Esophagus (tissue), 2 donors: ENCODE data around the gene WWOX. TPM values are rescaled to one million over a fixed set of nuclear protein-coding genes. Genes with fewer than 3 reads are reported as not detected.

Experiments
- H3K27ac ChIP-seq, 2 donors: one replicate each; pipeline ENCODE4 v1.5.1; 2013; ENCODE audit warnings: low read depth in 2 of 2, mild to moderate bottlenecking in 2 of 2, inconsistent platforms in 1 of 2, low read length in 1 of 2, moderate library complexity in 1 of 2
- H3K27me3 ChIP-seq, 2 donors: one replicate each; pipeline ENCODE4 v1.6.1; 2013; ENCODE audit warnings: low read length in 2 of 2, control low read depth in 1 of 2, mild to moderate bottlenecking in 1 of 2; ENCODE audit not compliant: insufficient read depth in 2 of 2, control insufficient read depth in 1 of 2
- H3K36me3 ChIP-seq, 2 donors: one replicate each; pipeline ENCODE4 v1.6.1; 2013; ENCODE audit warnings: low read length in 1 of 2; ENCODE audit not compliant: control insufficient read depth in 2 of 2, insufficient read depth in 2 of 2
- H3K4me1 ChIP-seq, 2 donors: one replicate each; pipeline ENCODE4 v1.6.1; 2013; ENCODE audit warnings: low read length in 1 of 2; ENCODE audit not compliant: control insufficient read depth in 2 of 2, insufficient read depth in 2 of 2
- H3K4me3 ChIP-seq, 2 donors: one replicate each; pipeline ENCODE4 v1.5.1; 2013; ENCODE audit warnings: low read length in 2 of 2, mild to moderate bottlenecking in 2 of 2, low read depth in 1 of 2, moderate library complexity in 1 of 2
- H3K9me3 ChIP-seq, 2 donors: one replicate each; pipeline ENCODE4 v1.6.1; 2013; ENCODE audit warnings: mild to moderate bottlenecking in 2 of 2, low read depth in 1 of 2, low read length in 1 of 2, moderate library complexity in 1 of 2; ENCODE audit not compliant: control insufficient read depth in 2 of 2, insufficient read depth in 1 of 2
- WGBS, 2 donors: extraction: QIAGEN DNeasy Blood & Tissue Kit; methylation state at CpG; one replicate each; pipeline ENCODE4 v1.1.7; 2013; 5-methylcytosine and 5-hydroxymethylcytosine counted together
- polyA plus RNA-seq, 2 donors: library from polyadenylated mRNA; stranded (reverse); fragments of 200-250 nt; gene quantifications; one replicate each; pipeline ENCODE4 v1.2.3, GENCODE V29; 2013
- donor health status: healthy with polysubstance abuse.
- donor health status: Bipolar disorder and iron deficiency.

WWOX gene
- polyA plus RNA-seq, 2 donors = 6.4 to 9.1 TPM

DNA sequence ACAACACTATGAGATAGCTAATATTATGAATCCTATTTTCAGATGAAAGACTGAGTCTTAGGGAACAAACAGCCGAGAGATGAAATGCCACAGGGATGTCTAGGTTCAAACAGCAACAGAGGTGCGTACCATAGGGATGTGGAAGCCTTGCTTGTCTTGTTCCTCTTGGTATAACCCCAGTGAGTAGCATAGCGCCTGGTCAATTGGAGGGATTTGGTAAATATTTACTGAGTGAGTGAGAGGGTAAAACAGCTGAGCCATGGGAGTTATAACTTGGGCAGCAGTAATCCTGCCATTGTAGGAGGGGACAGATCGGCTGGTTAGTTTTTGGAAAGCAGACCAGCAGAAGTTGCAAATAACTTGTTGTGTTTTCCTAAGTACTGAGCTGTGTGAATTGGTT lies 80.2 kb downstream of the WWOX start:
- Histone ChIP-seq H3K36me3 (no peaks in the 10 kb centered on the region), H3K9me3 (no peaks in the 10 kb centered on the region), H3K27me3 (no peaks in the 10 kb centered on the region), H3K4me1 (peaks cover 0 to 2% of the 10 kb centered on the region in 2 donors), H3K27ac (no peak overlapping the region), H3K4me3 (no peak overlapping the region)
- 71 to 84% methylated on average over 4 of the region's 4 CpGs for WGBS, 2 donors

DNA sequence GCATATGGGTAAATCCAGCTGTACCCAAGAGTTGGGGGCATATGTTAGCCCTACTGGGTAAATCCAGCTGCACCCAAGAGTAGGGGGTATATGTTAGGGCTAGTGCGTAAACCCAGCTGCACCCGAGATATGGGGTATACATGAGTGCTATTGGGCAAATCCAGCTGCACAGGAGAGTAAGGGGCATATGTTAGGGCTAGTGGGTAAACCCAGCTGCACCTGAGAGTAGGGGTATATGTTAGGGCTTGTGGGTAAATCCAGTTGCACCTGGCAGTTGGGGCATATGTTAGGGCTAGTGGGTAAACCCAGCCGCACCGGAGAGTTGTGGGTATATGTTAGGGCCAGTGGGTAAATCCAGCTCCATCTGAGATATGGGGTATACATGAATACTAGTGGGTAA lies 80.9 kb downstream of the WWOX start:
- 85 to 90% methylated on average over 4 of the region's 4 CpGs for WGBS, 2 donors
- H3K4me1 ChIP-seq = peaks cover 2% of the 10 kb centered on the region in 2 donors
- no peak overlapping the region for H3K4me3 ChIP-seq
- no peak overlapping the region for H3K27ac ChIP-seq
- no peaks in the 10 kb centered on the region for H3K36me3 ChIP-seq
- H3K27me3 ChIP-seq = no peaks in the 10 kb centered on the region
- no peaks in the 10 kb centered on the region for H3K9me3 ChIP-seq

GRCh38 chr16:78183437-78184237 lies 84.2 kb downstream of the WWOX start:
- Histone ChIP-seq H3K27me3 (no peaks in the 10 kb centered on the region), H3K9me3 (no peaks in the 10 kb centered on the region), H3K4me3 (no peak overlapping the region), H3K4me1 (peaks cover 0 to 2% of the 10 kb centered on the region in 2 donors), H3K36me3 (no peaks in the 10 kb centered on the region), H3K27ac (no peak overlapping the region)
- 74 to 77% methylated on average over 15 of the region's 15 CpGs for WGBS, 2 donors

GRCh38 chr16:78184238-78185183 lies 85.1 kb downstream of the WWOX start:
- Histone ChIP-seq H3K27me3 (no peaks in the 10 kb centered on the region), H3K9me3 (peaks cover 0 to 4% of the 10 kb centered on the region in 2 donors), H3K27ac (no peak overlapping the region), H3K36me3 (no peaks in the 10 kb centered on the region), H3K4me3 (no peak overlapping the region), H3K4me1 (peaks cover 0 to 6% of the 10 kb centered on the region in 2 donors)
- 54 to 55% methylated on average over 13 of the region's 13 CpGs for WGBS, 2 donors

DNA sequence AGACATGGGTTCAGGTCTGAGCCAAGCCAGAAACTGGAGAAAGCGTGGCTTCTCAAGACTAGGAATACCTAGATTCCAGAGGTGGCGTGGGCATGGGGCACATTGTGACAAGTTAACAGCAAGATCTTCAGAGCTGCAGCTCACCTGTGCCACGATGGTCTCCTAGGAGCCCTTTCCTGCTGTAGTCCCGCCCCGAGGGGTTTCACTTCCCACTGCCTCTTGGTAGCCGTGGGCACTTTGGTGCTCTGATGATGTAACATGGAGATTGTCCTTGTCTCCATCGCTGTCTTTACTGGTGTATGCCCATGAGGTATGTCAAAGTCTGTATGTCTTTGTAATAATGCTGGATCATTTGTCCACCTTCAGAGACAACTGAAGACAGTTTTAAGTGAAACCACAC lies 89.7 kb downstream of the WWOX start:
- Histone ChIP-seq H3K9me3 (peaks cover 0 to 4% of the 10 kb centered on the region in 2 donors), H3K36me3 (no peaks in the 10 kb centered on the region), H3K27ac (no peak overlapping the region), H3K4me1 (peaks cover 0 to 6% of the 10 kb centered on the region in 2 donors), H3K4me3 (no peak overlapping the region), H3K27me3 (no peaks in the 10 kb centered on the region)
- WGBS, 2 donors = 86 to 93% methylated on average over 7 of the region's 7 CpGs

DNA sequence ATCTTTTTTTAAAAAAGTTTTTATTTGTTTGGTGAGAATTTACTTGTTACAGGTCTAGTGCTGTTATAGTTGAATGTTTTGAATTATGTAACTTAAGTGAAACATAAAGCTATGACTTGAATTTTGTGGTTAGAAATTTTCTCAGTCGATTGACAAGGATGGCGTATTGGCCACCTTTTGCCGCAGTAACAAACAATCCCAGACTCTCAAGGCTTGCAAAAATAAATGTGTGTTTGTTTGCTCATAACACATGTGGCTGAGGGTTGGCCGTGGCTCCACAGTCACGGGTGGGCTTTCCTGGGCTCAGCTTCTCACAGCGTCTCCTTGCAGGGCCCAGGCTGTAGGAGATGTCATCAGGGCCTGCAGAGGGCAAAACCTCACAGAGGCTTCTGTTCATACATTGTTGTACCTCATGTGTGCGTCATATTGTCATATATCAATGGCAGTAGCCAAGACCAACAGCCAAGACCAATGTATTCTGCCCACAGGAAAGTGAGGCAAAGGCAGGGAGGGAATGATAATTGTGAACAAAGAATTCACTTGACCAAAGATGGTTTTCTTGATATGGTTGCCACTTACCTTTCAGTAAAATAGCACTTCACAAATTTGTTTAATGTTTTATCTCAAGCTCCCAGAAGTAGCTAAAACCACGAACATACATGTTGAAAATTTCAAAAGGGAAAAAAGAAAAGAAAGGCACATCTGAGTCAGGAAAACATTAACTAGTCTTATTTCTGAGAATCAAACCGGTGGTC lies 93.5 kb downstream of the WWOX start:
- no peaks in the 10 kb centered on the region for H3K36me3 ChIP-seq

GRCh38 chr16:78194948-78195347 lies 95.5 kb downstream of the WWOX start:
- no peaks in the 10 kb centered on the region for H3K9me3 ChIP-seq
- no peaks in the 10 kb centered on the region for H3K4me1 ChIP-seq
- H3K27ac ChIP-seq = no peak overlapping the region
- H3K4me3 ChIP-seq = no peak overlapping the region
- H3K36me3 ChIP-seq = no peaks in the 10 kb centered on the region
- no peaks in the 10 kb centered on the region for H3K27me3 ChIP-seq
- 89 to 95% methylated on average over 3 of the region's 3 CpGs for WGBS, 2 donors

More for the DNA sequence above, 93.5 kb downstream of the WWOX start:
- WGBS, 2 donors = 76 to 87% methylated on average over 9 of the region's 9 CpGs
- Histone ChIP-seq H3K27me3 (no peaks in the 10 kb centered on the region), H3K4me3 (no peak overlapping the region), H3K4me1 (peaks cover 0 to 3% of the 10 kb centered on the region in 2 donors), H3K27ac (no peak overlapping the region), H3K9me3 (peaks cover 0 to 4% of the 10 kb centered on the region in 2 donors)

- Histone ChIP-seq H3K27ac (no peak overlapping the region), H3K4me3 (no peak overlapping the region), H3K9me3 (no peaks in the 10 kb centered on the region), H3K4me1 (no peaks in the 10 kb centered on the region), H3K36me3 (no peaks in the 10 kb centered on the region), H3K27me3 (no peaks in the 10 kb centered on the region)
- WGBS, 2 donors = 59 to 76% methylated on average over 4 of the region's 4 CpGs
Observed at GRCh38 chr16:78195797-78196196, 96.3 kb downstream of the WWOX start.

DNA sequence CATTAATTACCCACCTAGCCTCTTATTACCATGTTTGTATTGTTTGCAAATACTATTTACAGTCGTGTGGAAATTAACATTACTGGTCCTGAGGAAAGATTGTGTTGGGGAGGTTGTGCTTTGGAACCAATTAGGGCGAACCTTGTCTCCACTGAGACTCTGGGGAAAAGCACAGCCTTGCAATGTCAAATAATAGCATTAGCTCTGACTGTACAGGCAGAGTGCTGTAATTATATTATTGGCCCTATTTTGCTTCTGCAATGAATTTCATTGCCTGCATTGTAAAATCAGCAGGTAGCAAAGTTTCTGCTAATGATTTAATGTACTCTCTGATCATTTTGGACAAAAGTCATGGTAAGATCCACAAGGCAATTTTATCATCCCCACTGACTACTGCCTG lies 97.0 kb downstream of the WWOX start:
- WGBS, 2 donors = 69% methylated on average over 2 of the region's 2 CpGs
- Histone ChIP-seq H3K4me1 (no peaks in the 10 kb centered on the region), H3K36me3 (no peaks in the 10 kb centered on the region)

More for the DNA sequence above, 97.0 kb downstream of the WWOX start:
- H3K27ac ChIP-seq = no peak overlapping the region
- H3K4me3 ChIP-seq = no peak overlapping the region
- no peaks in the 10 kb centered on the region for H3K9me3 ChIP-seq
- H3K27me3 ChIP-seq = no peaks in the 10 kb centered on the region
